Osteoblast (primary cell): ENCODE data around the gene TIGD2. TPM values are rescaled to one million over a fixed set of nuclear protein-coding genes. Genes with fewer than 3 reads are reported as not detected.
A peak's percentile ranks its signal among the peaks of the same experiment; 100 is the strongest.

Experiments used
- DNase-seq: peaks from one replicate; pipeline ENCODE4 v3.0.0; 2011; ENCODE audit warnings: low spot score, mixed read lengths; ENCODE audit not compliant: insufficient read length; ENCODE audit errors: missing footprints
- H2AFZ ChIP-seq: 2 replicates; pipeline ENCODE4 v1.6.0; 2011; ENCODE audit warnings: mild to moderate bottlenecking, low read length
- H3K27ac ChIP-seq: 2 replicates; pipeline ENCODE4 v1.5.1; 2011; ENCODE audit warnings: mild to moderate bottlenecking, low read depth, low read length, moderate library complexity
- H3K27me3 ChIP-seq: 2 replicates; pipeline ENCODE4 v1.6.0; 2012; ENCODE audit warnings: mild to moderate bottlenecking, control low read depth, inconsistent platforms, low read length, moderate library complexity; ENCODE audit not compliant: insufficient read depth
- H3K36me3 ChIP-seq: 2 replicates; pipeline ENCODE4 v1.5.1; 2011; ENCODE audit warnings: mild to moderate bottlenecking, low read length, control low read depth, moderate library complexity; ENCODE audit not compliant: insufficient read depth
- H3K4me1 ChIP-seq: 2 replicates; pipeline ENCODE4 v1.5.1; 2011; ENCODE audit warnings: mild to moderate bottlenecking, low read length, control low read depth, moderate library complexity; ENCODE audit not compliant: insufficient read depth
- H3K4me2 ChIP-seq: 2 replicates; pipeline ENCODE4 v1.6.0; 2011; ENCODE audit warnings: mild to moderate bottlenecking, low read length; ENCODE audit not compliant: insufficient read depth
- H3K4me3 ChIP-seq: fragments of 200-600 bp; sonication (generic); 3 replicates; pipeline ENCODE4 v1.5.1; 2012; ENCODE audit warnings: mild to moderate bottlenecking, low read length, inconsistent platforms; ENCODE audit not compliant: insufficient read depth
- H3K79me2 ChIP-seq: 2 replicates; pipeline ENCODE4 v1.6.0; 2012; ENCODE audit warnings: mild to moderate bottlenecking, low read length, control low read depth, inconsistent platforms; ENCODE audit not compliant: insufficient read depth
- H3K9me3 ChIP-seq: 2 replicates; pipeline ENCODE4 v1.5.1; 2011; ENCODE audit warnings: low read depth, low read length, control low read depth
- H4K20me1 ChIP-seq: 2 replicates; pipeline ENCODE4 v1.6.0; 2012; ENCODE audit warnings: mild to moderate bottlenecking, low read length, control low read depth; ENCODE audit not compliant: insufficient read depth
- total RNA-seq: library from RNA; depleted of rRNA; stranded (reverse); fragments of >200 nt; gene quantifications from 2 replicates; pipeline ENCODE4 v1.2.3, GENCODE V29; 2012
- TF ChIP-seq, protein P1 (sequence below): IDR thresholded peaks from 2 replicates; pipeline ENCODE4 v1.5.1; 2011; ENCODE audit warnings: mild to moderate bottlenecking, low read depth, low read length, moderate library complexity; ENCODE audit errors: extremely low read depth

The TIGD2 gene
- total RNA-seq, 1 donor, result 18.1 TPM

DNA sequence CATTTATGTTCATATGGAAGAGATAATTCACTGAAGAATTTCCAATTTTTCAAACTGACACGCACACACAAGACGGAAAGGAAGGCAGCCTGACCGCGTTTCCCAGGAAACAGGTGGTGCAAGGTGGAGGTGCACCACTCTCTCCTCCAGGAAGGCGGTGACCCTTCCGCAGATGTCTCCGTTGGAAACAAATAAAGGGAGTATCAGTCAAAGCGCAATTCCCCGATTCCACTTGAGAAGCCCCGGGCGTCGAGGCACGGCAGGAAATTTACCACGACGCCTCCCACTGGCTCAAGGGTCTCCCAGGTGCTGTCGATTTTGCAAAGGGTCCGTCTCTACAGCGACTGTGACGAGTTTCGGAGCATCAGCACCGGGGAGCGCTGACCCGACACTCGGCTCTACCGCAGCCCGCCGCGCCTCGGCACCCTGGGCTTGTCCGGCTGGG, 770 bp upstream of the TIGD2 start:
- H3K9me3 ChIP-seq, result no peaks in the 10 kb centered on the region
- peak overlapping the region; percentile 89 for H3K4me3 ChIP-seq
- peaks cover 11% of the 10 kb centered on the region for H3K79me2 ChIP-seq
- H3K4me1 ChIP-seq, result peaks cover 15% of the 10 kb centered on the region
- TF ChIP-seq, protein P1, sequence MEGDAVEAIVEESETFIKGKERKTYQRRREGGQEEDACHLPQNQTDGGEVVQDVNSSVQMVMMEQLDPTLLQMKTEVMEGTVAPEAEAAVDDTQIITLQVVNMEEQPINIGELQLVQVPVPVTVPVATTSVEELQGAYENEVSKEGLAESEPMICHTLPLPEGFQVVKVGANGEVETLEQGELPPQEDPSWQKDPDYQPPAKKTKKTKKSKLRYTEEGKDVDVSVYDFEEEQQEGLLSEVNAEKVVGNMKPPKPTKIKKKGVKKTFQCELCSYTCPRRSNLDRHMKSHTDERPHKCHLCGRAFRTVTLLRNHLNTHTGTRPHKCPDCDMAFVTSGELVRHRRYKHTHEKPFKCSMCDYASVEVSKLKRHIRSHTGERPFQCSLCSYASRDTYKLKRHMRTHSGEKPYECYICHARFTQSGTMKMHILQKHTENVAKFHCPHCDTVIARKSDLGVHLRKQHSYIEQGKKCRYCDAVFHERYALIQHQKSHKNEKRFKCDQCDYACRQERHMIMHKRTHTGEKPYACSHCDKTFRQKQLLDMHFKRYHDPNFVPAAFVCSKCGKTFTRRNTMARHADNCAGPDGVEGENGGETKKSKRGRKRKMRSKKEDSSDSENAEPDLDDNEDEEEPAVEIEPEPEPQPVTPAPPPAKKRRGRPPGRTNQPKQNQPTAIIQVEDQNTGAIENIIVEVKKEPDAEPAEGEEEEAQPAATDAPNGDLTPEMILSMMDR, result no peak
- DNase-seq, result peak; percentile 53
- peaks cover 23% of the 10 kb centered on the region for H3K27me3 ChIP-seq
- no peaks in the 10 kb centered on the region for H4K20me1 ChIP-seq
- H3K36me3 ChIP-seq, result no peaks in the 10 kb centered on the region
- peak overlapping the region; percentile 82 for H3K4me2 ChIP-seq
- H2AFZ ChIP-seq, result peak overlapping the region; percentile 71
- H3K27ac ChIP-seq, result no peak overlapping the region

DNA sequence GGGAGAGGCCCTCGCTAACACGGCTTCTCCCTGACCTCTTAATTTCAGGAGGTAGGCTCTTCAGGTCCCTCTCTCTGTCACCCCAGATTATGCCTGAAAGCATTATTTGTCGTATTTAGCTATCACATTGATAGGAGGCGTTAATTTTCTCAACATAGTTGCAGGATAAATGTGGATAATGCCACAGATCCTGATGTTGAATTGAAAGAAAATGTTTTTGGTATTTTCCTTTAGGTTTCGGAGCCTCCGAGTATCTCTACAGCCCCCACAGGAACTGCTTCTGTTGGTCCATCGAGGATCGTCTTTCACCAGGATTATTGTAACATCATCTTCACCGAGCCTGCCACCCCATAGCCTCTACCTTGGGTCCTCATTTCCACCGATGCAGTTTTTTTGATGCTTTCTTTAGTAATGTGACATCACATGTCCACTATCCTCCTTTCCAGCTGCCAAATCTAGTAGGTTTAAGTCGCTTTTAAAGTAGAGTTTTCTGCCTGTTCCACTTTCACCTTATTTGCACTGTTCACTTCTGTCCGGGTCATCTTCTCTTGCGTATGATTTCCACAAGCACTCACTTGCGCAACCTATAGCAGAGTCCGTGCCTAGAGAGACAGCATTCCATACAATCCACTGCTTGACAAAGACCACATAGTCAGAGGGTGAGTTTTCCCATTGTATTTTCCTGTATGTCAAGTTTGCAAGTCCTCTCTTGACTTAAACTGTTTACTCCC, 665 bp downstream of the TIGD2 start:
- Histone ChIP-seq H3K4me2 (peak overlapping the region; percentile 82), H3K36me3 (no peaks in the 10 kb centered on the region), H3K27ac (peak overlapping the region; percentile 52), H4K20me1 (no peaks in the 10 kb centered on the region), H3K27me3 (peaks cover 23% of the 10 kb centered on the region), H3K79me2 (peaks cover 11% of the 10 kb centered on the region), H3K4me1 (peaks cover 15% of the 10 kb centered on the region), H3K9me3 (no peaks in the 10 kb centered on the region), H2AFZ (peak overlapping the region; percentile 62), H3K4me3 (peak overlapping the region; percentile 89)
- TF ChIP-seq, protein P1, result no peak
- DNase-seq, result peak; percentile 90

DNA sequence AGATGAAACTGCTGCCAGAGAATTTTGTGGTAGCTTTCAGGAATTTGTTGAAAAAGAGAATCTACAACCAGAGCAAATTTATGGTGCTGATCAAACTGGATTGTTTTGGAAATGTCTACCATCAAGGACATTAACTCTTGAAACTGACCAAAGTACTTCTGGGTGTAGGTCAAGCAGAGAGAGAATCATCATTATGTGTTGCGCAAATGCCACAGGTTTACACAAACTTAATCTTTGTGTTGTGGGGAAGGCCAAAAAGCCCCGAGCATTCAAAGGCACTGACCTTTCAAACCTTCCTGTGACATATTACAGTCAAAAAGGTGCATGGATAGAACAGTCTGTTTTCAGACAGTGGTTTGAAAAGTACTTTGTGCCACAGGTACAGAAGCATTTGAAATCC, 2.1 kb downstream of the TIGD2 start:
- H3K36me3 ChIP-seq, result no peaks in the 10 kb centered on the region
- no peak overlapping the region for H3K4me3 ChIP-seq
- H2AFZ ChIP-seq, result no peak overlapping the region
- H3K27ac ChIP-seq, result no peak overlapping the region
- H3K4me2 ChIP-seq, result no peak overlapping the region
- H3K4me1 ChIP-seq, result peaks cover 15% of the 10 kb centered on the region
- DNase-seq, result peak; percentile 22
- no peaks in the 10 kb centered on the region for H3K9me3 ChIP-seq
- H3K79me2 ChIP-seq, result peaks cover 11% of the 10 kb centered on the region
- peaks cover 23% of the 10 kb centered on the region for H3K27me3 ChIP-seq
- TF ChIP-seq, protein P1, result no peak
- no peaks in the 10 kb centered on the region for H4K20me1 ChIP-seq

DNA sequence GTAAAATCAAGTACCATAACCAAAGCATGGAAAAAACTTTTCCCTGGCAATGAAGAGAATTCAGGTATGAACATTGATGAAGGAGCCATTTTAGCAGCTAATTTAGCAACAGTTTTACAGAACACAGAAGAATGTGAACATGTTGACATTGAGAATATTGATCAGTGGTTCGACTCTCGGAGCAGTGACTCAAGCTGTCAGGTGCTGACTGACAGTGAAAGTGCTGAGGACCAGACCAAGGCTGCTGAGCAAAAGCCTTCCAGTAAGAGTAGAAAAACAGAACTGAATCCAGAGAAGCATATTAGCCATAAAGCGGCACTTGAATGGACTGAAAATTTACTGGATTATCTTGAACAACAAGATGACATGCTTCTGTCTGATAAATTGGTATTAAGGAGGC, 2.8 kb downstream of the TIGD2 start:
- DNase-seq, result no peak
- Histone ChIP-seq H3K4me2 (no peak overlapping the region), H4K20me1 (no peaks in the 10 kb centered on the region), H3K79me2 (peaks cover 11% of the 10 kb centered on the region), H3K36me3 (no peaks in the 10 kb centered on the region), H2AFZ (no peak overlapping the region), H3K27ac (no peak overlapping the region), H3K9me3 (no peaks in the 10 kb centered on the region), H3K27me3 (peaks cover 19% of the 10 kb centered on the region), H3K4me3 (no peak overlapping the region), H3K4me1 (peaks cover 15% of the 10 kb centered on the region)
- TF ChIP-seq, protein P1, result no peak
